Activated gamma-delta T cell treated with anti-CD3 and anti-CD28 coated beads, Interleukin-2, amount 50 U/mL, for 16 hours (primary cell): ENCODE results near the gene ATP13A1.
"Not testable (repeated sequence)": the region's sequence is repeated elsewhere in the genome, so short reads cannot be mapped to it uniquely, and the experiment has no call there.

Experiments
- DNase-seq: peaks from one replicate; pipeline ENCODE4 v3.0.0-alpha.2; 2020; ENCODE audit warnings: low read depth

The ATP13A1 gene

DNA sequence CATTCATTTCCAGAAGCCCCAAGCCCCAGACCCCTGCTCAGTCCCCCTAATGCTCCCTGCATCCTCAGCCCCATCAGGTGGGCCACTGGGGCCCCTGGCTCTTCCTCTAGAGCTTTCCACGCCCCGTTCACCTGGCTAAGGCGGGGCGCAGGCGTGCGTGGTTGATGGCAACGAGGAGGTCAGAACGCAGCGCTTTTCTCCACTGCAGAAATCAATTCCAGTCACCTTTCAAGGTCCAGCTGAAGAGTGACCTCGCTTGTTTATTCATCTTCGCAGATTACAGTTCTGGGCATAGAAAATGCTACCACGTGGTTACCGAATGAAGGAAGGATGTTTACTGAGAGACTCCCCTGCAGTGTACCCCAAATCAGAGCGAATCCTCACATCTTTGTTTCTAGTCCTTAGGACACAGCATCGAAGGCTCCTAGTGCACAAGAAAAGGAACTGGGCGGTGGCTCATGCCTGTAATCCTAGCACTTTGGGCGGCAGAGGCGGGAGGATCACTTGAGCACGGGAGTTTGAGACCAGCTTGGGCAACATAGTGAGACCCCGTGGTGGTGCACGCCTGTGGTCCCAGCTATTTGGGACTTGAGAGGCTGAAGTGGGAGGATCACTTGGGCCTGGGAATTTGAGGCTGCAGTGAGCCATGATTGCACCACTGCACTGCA, 44.2 kb downstream of the ATP13A1 start:
- no peak for DNase-seq

DNA sequence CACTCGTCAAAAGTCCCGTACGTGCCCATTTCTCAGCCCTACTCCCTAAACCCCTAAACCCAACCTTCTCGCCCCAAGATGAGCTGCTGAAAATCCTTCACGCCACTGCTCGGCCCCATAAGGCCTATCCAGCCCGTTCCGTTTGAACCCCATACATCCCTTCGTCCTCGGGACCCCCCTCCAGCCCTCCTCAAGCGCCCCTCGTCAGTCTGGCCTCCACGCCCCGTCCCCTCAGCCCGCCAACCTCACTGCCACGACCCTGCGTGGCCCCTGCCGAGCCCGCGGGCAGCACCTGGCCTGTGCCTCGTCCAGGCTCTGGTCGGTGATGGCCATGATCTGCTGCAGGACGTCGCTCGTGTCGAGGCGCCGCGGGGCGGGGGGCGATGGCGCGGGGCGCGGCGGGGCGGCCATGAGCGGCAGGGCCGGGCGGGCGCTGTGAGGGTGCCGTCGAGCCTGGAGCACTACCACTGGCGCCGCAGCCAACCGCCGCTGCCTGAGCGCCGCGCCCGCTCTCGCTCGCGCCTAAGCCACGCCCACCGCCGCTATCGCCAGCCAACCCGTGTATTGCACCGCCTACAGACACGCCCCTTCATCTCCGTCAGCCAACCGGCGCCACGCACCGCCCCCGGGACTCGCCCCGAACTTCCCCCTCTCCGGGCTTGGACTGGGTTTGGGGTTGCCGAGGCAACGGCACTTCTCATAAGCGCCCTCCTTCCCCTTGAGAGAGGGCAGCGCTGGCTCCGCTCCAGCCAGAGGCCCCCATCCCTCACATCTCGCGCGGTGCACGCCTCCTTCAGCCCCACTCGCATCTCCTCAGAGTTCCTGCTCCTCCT, 45.0 kb downstream of the ATP13A1 start, which contains the start of gene PBX4:
Gene PBX4 (minus strand): TSS at position 469 of the 833 bp plus-strand sequence. CDS start 58 bp downstream, at position 411.
- DNase-seq: peak; percentile 99

DNA sequence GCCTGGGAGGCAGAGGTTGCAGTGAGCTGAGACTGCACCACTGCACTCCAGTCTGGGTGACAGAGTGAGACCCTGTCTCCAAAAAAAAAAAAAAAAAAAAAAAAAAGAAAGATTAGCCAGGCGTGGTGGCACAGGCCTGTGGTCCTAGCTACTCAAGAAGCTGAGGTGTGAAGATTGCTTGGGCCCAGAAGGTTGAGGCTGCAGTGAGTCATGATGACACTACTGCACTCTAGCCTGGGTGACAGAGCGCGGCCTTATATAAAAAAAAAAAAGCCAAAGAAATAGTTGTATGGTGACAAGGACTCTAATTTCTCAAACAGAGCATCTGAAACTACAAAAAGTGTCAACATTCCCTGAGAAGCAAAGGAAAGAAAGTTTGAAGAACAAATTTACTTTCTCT, 48.4 kb downstream of the ATP13A1 start:
- no peak for DNase-seq

DNA sequence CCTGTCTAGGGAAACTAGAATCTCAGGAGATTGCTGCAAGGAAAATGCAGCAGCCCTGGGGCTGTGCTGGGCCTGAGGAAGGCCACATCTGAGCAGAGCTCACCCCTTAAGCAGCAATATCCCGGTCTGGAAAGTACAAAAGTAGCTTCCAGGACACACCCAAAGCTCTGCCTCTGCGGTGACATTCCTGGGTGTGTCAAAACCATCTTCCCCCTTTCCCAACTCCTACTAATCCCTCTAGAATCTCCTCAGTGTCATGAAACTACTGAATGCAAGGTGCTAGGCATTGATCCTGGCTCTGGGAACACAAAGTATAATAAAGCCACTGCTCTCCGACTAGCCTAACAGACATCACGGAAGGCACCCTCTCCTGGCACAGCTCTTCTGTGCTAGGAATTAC, 50.0 kb downstream of the ATP13A1 start:
- no peak for DNase-seq

DNA sequence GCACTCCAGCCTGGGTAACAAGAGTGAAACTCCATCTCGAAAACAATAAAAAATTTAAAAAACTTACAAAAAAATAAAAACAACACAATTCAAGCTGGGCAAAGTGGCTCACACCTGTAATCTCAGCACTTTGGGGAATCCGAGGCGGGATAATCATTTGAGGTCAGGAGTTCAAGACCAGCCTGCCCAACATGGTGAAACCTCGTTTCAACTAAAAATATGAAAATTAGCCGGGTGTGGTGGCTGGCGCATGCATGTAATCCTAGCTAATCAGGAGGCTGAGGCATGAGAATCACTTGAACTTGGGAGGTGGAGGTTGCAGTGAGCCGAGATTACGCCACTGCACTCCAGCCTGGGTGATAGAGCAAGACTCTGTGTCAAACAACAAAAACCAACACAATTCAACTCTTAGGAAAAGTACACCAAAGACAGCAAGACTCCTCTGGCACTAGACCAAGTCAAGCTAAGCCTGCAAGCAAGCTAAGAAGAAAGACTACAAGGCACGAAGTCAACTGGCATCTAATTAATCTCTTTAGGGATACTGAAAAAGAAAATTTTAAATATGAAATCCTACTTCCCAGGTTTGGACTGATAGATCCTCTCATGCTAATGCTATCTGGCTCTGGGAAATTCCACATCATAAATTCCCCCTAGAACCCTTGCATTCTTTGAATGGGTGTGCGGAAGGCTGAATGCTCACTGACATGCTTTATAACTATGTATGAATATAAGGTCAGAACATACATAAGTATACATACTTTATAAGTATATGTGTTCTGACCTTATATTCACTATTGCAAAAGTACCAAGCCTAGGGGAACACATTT, 52.9 kb downstream of the ATP13A1 start:
- DNase-seq: no peak

DNA sequence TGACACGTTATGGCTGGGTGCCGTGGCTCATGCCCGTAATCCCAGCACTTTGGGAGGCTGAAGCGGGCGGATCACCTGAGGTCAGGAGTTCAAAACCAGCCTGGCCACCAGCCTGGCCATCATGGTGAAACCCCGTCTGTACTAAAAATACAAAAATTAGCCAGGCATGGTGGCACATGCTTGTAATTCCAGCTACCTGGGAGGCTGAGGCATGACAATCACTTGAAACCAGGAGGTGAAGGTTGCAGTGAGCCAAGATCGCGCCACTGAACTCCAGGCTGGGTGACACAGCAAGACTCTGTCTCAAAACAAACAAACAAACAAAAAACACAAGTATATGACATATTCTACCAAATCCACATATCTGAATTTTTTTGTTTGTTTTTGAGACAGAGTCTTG, 56.8 kb downstream of the ATP13A1 start:
- not testable (repeated sequence) for DNase-seq

DNA sequence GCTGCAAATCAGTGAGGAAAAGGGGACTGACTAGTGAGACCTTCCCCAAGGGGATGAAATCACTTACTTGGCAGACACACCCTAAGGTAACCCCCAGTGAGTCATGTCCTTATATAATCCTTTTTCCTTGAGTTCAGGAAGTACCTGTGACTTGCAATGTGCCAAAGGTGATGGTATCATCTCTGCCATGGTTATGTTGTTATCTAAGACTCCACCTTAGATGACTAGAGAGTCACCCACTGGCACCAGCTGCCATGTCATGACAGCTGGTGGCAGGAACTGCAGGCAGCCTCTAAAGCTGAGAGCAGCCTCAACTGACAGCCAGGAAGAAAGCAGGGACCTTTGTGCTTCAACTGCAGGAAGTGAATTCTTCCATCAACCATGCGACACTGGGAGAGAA, 57.5 kb downstream of the ATP13A1 start:
- no peak for DNase-seq

DNA sequence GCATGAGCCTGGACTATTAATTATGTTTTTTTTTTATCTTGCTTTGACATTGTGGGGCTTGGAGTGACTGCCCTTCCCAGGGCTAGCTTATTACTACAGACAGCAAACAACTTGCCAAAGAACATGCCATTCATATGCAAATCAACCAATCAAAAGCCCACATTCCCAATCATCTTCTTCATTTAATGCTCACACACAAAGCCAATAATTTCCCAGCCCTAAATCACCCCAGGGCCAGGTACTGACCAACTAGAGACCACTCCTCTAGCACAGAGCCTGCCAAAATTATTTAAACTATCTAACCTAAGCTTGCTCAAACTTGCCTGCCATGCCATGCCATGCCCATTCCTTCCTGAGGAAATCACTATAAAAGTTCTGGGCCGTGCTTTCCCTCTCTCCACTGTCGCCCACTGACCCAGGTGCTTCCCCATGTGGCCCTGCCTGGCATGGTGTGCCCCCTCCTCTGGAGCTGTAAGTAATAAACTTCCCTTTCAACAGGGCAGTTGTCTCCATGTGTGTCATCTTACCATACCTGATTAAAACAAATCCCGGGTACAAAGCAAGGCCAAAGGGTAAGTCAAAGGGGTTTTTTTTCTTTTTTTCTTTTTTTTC, 60.7 kb downstream of the ATP13A1 start:
- DNase-seq: no peak

DNA sequence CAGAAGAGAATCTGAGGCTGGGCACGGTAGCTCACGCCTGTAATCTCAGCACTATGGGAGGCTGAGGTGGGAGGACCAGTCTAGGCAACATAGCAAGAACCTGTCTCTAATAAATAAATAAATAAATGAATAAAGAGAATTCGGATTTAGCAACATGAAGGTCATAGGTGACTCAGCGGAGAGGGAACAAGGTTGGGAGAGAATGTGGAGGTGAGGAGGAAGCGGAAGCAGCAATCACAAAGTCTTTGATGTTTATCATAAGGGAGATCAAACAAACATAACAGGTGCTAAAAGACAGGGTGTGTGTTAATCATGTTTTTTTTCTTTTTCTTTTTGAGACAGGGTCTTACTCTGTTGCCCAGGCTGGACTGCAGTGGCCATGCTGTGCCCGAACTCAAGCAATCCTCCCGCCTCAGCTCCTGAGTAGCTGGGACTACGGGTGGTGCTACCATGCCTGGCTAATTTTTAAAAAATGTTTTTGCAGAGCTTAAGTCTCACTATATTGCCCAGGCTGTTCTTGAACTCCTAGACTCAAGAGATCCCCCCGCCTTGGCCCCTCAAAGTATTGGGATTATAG, 61.3 kb downstream of the ATP13A1 start:
- no peak for DNase-seq

DNA sequence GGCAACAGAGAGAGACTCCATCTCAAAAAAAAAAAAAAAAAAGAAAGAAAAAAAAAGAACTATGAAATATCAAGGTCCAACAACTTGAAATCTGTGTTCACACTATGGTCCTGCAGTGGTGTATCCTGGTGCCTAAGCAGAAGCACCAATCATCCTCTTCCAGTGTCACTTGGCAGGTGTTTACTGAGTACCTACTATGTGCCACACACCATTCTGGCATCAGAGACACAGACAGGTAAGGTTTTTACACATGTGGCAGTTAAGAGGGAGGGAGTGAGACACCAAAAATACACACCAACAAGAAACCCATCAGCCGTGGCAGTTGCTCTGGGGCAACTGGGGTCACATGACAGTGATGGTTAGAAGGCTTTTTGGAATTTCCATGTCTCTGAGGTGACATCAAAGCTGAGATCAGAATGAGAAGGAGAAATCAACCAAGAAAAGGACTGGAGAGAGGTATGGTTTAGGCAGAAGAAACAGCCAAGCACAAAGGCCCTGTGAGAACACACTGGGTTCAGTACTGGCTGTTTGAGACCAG, 62.6 kb downstream of the ATP13A1 start:
- DNase-seq: no peak

DNA sequence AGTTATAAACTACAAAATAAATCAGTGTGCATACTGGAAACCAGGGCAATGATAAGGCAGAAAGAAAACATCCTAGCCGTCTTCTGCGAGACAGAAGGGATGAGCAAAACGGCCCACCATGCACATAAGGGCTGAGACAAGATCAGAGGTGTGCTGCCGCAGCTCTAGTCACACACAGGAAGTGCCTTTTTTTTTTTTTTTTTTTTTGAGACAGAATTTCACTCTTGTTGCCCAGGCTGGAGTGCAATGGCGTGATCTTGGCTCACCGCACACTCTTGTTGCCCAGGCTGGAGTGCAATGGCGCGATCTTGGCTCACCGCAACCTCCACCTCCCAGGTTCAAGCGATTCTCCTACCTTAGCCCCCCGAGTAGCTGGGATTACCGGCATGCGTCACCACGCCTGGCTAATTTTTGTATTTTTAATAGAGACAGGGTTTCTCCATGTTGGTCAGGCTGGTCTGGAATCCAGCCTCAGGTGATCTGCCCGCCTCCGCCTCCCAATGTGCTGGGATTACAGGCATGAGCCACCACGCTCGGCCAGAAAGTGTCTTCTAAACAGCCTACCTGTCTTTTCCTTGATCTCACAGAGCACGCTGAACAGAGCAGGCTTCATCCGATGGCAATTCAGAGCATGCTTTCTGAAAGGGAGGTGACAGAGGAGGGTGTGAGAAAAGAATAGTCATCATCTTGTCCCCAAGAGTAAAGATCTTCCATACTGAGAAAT, 64.6 kb downstream of the ATP13A1 start:
- DNase-seq: peak; percentile 60

DNA sequence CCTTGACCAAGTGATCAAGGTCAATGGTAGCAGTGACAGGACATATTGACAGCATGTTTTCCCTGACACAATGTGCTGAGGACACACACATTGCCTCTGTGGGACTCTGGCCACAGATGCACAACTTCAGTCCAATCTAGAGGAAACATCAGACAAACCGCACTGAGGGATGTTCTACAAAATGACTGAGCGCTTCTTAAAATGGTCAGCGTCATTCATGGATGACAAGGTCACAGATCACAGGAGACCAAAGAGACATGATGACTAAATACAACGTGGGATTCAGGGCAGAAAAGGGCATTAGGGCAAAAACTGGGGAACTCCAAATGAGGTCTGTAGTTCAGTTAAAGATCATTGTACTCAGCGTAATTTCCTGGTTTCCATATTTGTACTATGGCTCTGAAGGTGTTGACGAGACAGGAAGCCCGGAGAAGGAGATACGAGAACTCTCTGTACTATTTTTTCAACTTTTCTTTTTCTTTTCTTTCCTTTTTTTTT, 65.6 kb downstream of the ATP13A1 start:
- DNase-seq: no peak
